ENCODE results near the gene CDYL2. TPM values are rescaled to one million over a fixed set of nuclear protein-coding genes. Genes with fewer than 3 reads are reported as not detected.
A peak's percentile ranks its signal among the peaks of the same experiment; 100 is the strongest.

The CDYL2 gene
- total RNA-seq, 2 donors from 2014 or later = 1.6 to 7.8 TPM

DNA sequence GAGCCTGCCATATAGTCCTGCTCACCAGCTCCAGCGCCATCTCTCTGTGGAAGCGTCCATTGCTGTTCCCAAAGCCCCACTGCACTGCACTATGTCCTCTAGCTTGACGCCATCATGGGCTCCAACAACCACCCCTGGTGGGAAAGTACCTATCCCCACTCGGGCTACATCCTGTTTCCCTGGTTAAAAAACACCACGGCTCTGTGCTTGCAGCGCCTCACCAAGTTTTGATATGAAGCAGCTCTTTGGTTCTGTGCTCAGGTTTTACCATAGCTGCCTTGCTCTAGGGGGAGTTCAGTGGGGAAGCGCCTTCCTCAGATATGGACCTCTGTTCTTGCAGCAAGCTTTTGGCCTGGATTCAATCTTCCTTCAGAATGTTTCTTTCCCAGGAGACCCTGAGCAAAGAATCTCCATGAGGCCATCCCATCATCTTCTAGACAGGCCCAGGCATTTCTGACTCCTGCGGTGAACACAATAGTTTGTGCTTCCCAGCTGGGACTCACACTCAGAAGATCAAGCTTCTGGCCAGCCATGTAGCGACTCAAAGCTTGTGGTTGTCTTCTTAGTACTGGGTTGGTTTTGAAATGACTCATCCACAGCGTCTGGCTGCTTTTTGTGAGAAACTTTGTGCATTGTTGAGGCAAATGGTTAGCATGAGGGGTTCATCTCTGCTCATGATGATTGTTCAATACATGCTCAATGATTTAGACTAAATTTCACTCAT, 224.1 kb downstream of the CDYL2 start:
- TF ChIP-seq, protein P1, sequence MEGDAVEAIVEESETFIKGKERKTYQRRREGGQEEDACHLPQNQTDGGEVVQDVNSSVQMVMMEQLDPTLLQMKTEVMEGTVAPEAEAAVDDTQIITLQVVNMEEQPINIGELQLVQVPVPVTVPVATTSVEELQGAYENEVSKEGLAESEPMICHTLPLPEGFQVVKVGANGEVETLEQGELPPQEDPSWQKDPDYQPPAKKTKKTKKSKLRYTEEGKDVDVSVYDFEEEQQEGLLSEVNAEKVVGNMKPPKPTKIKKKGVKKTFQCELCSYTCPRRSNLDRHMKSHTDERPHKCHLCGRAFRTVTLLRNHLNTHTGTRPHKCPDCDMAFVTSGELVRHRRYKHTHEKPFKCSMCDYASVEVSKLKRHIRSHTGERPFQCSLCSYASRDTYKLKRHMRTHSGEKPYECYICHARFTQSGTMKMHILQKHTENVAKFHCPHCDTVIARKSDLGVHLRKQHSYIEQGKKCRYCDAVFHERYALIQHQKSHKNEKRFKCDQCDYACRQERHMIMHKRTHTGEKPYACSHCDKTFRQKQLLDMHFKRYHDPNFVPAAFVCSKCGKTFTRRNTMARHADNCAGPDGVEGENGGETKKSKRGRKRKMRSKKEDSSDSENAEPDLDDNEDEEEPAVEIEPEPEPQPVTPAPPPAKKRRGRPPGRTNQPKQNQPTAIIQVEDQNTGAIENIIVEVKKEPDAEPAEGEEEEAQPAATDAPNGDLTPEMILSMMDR (IDR thresholded peaks at IDR 0.05) = no peak
- TF ChIP-seq POLR2A (IDR thresholded peaks at IDR 0.05) = no peak
- Histone ChIP-seq H3K4me1 (peaks cover 12% of the 10 kb centered on the region), H3K27me3 (no peaks in the 10 kb centered on the region), H3K36me3 (replicated peaks in 1 of 2; ENCODE audit: insufficient read depth in 1 of 2, low read depth in 2 of 2) (no peaks in the 10 kb centered on the region), H3K4me3 (no peak overlapping the region), H3K27ac (no peak overlapping the region), H3K9me3 (no peaks in the 10 kb centered on the region)
- no peak for DNase-seq
- ATAC-seq = no peak
- intact Hi-C loops (cut with DNase I) = no loop called here
- WGBS, 2 donors = 79 to 85% methylated on average over 10 of the region's 10 CpGs

DNA sequence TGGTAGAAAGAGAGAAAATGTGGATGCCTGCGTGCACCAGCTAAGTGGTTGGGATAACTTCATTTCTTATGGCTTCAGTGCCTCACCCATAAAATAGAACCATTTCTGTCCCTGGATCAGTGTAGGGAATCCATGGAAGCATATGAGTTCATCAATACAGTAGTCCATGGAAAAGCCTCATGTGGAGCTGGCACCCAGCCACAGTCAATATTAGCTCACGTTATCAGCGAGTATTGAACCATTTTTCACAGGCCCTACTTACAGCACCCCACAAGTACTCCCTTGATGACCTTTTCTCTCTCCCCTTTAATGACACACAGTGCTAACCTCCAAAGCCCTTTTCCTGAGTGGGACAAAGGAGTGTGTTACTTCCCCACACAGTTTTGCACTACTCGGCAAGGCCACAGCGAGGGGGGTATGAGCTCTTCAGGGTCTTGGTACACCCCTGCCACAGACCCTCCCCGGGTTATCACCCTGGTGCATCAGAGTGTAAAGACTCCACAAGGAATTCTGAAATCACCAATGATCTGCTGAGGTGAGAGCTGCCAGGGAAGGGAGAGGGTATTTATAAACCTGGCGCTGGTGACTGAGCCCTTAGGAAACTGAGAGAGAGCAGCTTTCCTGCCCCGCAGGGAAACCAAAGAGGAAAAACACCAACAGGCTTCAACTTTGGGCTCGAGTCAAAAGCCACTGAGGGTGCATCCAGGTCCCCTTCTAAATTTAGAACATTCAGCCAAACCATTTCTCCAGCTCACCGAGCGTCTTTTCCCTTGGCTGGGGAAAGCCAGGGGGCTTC, 226.7 kb downstream of the CDYL2 start:
- Histone ChIP-seq H3K4me1 (peaks cover 12% of the 10 kb centered on the region), H3K27ac (no peak overlapping the region), H3K9me3 (no peaks in the 10 kb centered on the region), H3K27me3 (no peaks in the 10 kb centered on the region), H3K4me3 (no peak overlapping the region), H3K36me3 (replicated peaks in 1 of 2; ENCODE audit: insufficient read depth in 1 of 2, low read depth in 2 of 2) (no peaks in the 10 kb centered on the region)
- DNase-seq (peak; percentile 56 to 78 (median 72)), ATAC-seq (peak; percentile 35)
- 28 to 33% methylated on average over 11 of the region's 11 CpGs for WGBS, 2 donors
- intact Hi-C loops (cut with DNase I) = no loop called here
- TF ChIP-seq POLR2A (IDR thresholded peaks at IDR 0.05) = no peak
- TF ChIP-seq, protein P1 (IDR thresholded peaks at IDR 0.05) = no peak

DNA sequence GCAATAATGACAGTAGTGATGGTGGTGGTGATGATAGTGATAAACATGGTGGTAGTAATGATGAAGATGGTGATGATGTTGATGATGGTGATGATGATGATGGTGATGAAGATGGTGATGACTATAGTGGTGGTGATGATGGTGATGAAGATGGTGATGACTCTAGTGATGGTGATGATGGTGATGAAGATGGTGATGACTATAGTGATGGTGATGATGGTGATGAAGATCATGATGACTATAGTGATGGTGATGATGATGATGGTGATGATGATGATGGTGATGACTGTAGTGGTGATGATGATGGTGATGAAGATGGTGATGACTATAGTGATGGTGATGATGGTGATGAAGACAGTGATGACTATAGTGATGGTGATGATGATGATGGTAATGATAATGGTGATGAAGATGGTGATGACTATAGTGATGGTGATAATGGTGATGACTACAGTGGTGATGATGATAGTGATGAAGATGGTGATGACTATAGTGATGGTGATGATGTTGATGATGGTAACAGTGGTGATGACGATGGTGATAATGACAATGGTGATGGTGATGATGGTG, 228.0 kb downstream of the CDYL2 start:
- no peak for ATAC-seq
- WGBS, 2 donors = 85 to 95% methylated on average over 1 of the region's 1 CpG

DNA sequence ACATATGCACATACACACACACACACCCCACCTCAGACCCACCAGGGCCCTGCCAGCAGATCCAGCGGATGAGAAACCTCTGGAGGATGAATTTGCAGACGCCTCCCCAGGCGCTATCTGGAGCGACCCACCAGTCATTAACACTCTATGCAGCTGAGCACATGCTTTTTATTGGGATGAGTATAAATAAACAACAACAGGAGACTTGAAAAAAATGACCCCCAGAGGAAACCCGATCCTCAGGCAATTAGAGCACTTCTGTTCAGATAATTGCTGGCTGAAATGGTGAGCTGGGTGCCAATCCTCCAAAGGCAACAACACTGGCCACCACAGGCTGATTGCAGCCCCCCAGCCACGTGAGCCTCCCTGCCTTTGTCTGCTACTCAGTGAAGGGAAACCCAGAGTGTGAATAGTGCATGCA, 230.7 kb downstream of the CDYL2 start:
- no peak for DNase-seq
- H3K9me3 ChIP-seq = no peaks in the 10 kb centered on the region
- intact Hi-C loops (cut with DNase I) = no loop called here
- no peak for TF ChIP-seq POLR2A (IDR thresholded peaks at IDR 0.05)
- TF ChIP-seq, protein P1 (IDR thresholded peaks at IDR 0.05) = no peak
- peaks cover 12% of the 10 kb centered on the region for H3K4me1 ChIP-seq
- no peak overlapping the region for H3K4me3 ChIP-seq
- H3K27ac ChIP-seq = no peak overlapping the region
- WGBS, 2 donors = 78 to 79% methylated on average over 6 of the region's 6 CpGs
- H3K36me3 ChIP-seq (replicated peaks in 1 of 2; ENCODE audit: insufficient read depth in 1 of 2, low read depth in 2 of 2) = no peaks in the 10 kb centered on the region
- ATAC-seq = no peak
- no peaks in the 10 kb centered on the region for H3K27me3 ChIP-seq

More for the DNA sequence above, 228.0 kb downstream of the CDYL2 start:
- no peak for DNase-seq
- H3K27ac ChIP-seq = no peak overlapping the region
- H3K9me3 ChIP-seq = no peaks in the 10 kb centered on the region
- H3K36me3 ChIP-seq (replicated peaks in 1 of 2; ENCODE audit: insufficient read depth in 1 of 2, low read depth in 2 of 2) = no peaks in the 10 kb centered on the region
- intact Hi-C loops (cut with DNase I) = no loop called here
- peaks cover 12% of the 10 kb centered on the region for H3K4me1 ChIP-seq
- no peak overlapping the region for H3K4me3 ChIP-seq
- TF ChIP-seq, protein P1 (IDR thresholded peaks at IDR 0.05) = no peak
- no peak for TF ChIP-seq POLR2A (IDR thresholded peaks at IDR 0.05)
- H3K27me3 ChIP-seq = no peaks in the 10 kb centered on the region

All from body of pancreas (tissue), 4 donors.